MM.1S (cell line): ENCODE measurements around the gene SLC22A15.

Source experiments
- DNase-seq: peaks from one replicate; pipeline ENCODE4 v3.0.0-alpha.2; 2015
- H2AFZ ChIP-seq: fragments of 300-600 bp; sonication (generic); 2 replicates; pipeline ENCODE4 v1.6.0; 2016; ENCODE audit warnings: antibody characterized with exemption, low read length
- H3F3A ChIP-seq: fragments of 300-600 bp; sonication (generic); 2 replicates; pipeline ENCODE4 v1.6.1; 2016; ENCODE audit warnings: mild to moderate bottlenecking, antibody characterized with exemption, low read length, moderate library complexity, mixed read lengths; ENCODE audit not compliant: insufficient read depth
- H3K27ac ChIP-seq: fragments of 300-600 bp; sonication (generic); 2 replicates; pipeline ENCODE4 v1.5.1; 2016; ENCODE audit warnings: mild to moderate bottlenecking, low read length
- H3K27me3 ChIP-seq: fragments of 300-600 bp; sonication (generic); replicated peaks from 2 replicates; pipeline ENCODE4 v1.6.0; 2016; ENCODE audit warnings: low read length; ENCODE audit not compliant: insufficient read depth
- H3K36me3 ChIP-seq: fragments of 300-600 bp; sonication (generic); replicated peaks from 2 replicates; pipeline ENCODE4 v1.6.1; 2016; ENCODE audit warnings: mild to moderate bottlenecking, low read length, mixed read lengths; ENCODE audit not compliant: insufficient read depth
- H3K4me1 ChIP-seq: fragments of 300-600 bp; sonication (generic); 2 replicates; pipeline ENCODE4 v1.6.1; 2016; ENCODE audit warnings: low read length, mixed read lengths
- H3K4me2 ChIP-seq: fragments of 300-600 bp; sonication (generic); 2 replicates; pipeline ENCODE4 v1.6.0; 2016; ENCODE audit warnings: low read depth, low read length
- H3K4me3 ChIP-seq: fragments of 300-600 bp; sonication (generic); 2 replicates; pipeline ENCODE4 v1.5.1; 2016; ENCODE audit warnings: low read length, mixed read lengths
- H3K79me2 ChIP-seq: fragments of 300-600 bp; sonication (generic); 2 replicates; pipeline ENCODE4 v1.6.1; 2016; ENCODE audit warnings: mixed run types, low read length, mixed read lengths
- H3K9ac ChIP-seq: fragments of 300-600 bp; sonication (generic); 2 replicates; pipeline ENCODE4 v1.6.1; 2016; ENCODE audit warnings: low read length, mixed read lengths
- H3K9me2 ChIP-seq: fragments of 300-600 bp; sonication (generic); replicated peaks from 2 replicates; pipeline ENCODE4 v1.6.1; 2016; ENCODE audit warnings: mild to moderate bottlenecking, low read length, mixed read lengths; ENCODE audit not compliant: insufficient read depth
- H3K9me3 ChIP-seq: fragments of 300-600 bp; sonication (generic); replicated peaks from 2 replicates; pipeline ENCODE4 v1.6.1; 2016; ENCODE audit warnings: mild to moderate bottlenecking, low read length, mixed read lengths; ENCODE audit not compliant: insufficient read depth
- H4K20me1 ChIP-seq: fragments of 300-600 bp; sonication (generic); 2 replicates; pipeline ENCODE4 v1.6.1; 2016; ENCODE audit warnings: mild to moderate bottlenecking, low read length, moderate library complexity, mixed read lengths; ENCODE audit not compliant: insufficient read depth
- EZH2 ChIP-seq: fragments of 300-600 bp; sonication (generic); optimal IDR thresholded peaks from 2 replicates; pipeline ENCODE3; 2017; ENCODE audit warnings: low read depth, mild to moderate bottlenecking, antibody characterized with exemption, low read length, mixed read lengths
- EZH2phosphoT487 ChIP-seq: fragments of 300-600 bp; sonication (generic); IDR thresholded peaks from 2 replicates; pipeline ENCODE4 v1.6.1; 2018; ENCODE audit warnings: antibody characterized with exemption, low read length
- TF ChIP-seq, protein P1 (sequence below): fragments of 300-600 bp; sonication (generic); IDR thresholded peaks from 2 replicates; pipeline ENCODE4 v1.5.1; 2016; ENCODE audit warnings: antibody characterized with exemption, low read length, mixed read lengths

The SLC22A15 gene

DNA sequence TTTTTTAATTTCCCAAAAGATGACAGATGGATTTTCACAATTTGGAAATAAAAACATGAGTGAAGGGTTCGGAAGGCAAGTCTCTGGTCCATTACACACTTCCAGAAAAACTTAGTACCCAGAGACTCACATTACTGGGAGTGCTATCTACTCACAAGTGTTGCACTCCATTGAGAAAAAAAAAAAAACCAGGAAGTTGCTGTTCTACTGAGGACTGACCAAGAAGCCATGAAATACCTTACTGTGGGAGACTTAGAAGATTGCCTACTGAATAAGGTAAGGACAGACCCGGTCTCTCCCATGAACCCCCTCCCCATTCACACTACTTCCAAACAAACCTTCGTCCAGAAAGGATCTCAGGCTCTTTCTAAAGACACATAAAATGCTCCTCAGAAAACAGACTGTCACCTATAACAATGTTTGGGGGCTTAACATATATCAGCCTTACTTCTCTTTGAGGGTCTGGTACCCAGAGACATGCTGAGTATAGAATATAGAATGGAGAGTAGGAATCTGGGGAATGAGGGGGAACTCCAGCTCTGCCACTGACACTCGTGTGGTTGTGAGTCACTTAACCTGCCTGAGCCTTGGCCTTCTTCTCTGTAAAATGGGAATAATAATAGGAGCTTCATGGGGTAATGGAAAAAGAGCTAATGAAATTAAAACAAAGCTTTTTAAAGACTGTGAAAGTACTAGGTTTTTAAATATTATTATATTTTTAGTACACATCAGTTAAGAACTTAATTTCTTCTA is 136.3 kb downstream of the SLC22A15 start:
- Histone ChIP-seq H3K79me2 (no peaks in the 10 kb centered on the region), H3K9me2 (no peaks in the 10 kb centered on the region), H3K9ac (no peak overlapping the region), H3K36me3 (no peaks in the 10 kb centered on the region), H3K27me3 (no peaks in the 10 kb centered on the region), H4K20me1 (no peaks in the 10 kb centered on the region), H3K4me3 (no peak overlapping the region), H3K4me2 (no peak overlapping the region), H3K9me3 (no peaks in the 10 kb centered on the region), H3K4me1 (no peaks in the 10 kb centered on the region), H2AFZ (no peak overlapping the region), H3F3A (no peaks in the 10 kb centered on the region), H3K27ac (no peak overlapping the region)
- DNase-seq, result no peak
- no peak for TF ChIP-seq EZH2phosphoT487
- no peak for TF ChIP-seq EZH2
- TF ChIP-seq, protein P1, sequence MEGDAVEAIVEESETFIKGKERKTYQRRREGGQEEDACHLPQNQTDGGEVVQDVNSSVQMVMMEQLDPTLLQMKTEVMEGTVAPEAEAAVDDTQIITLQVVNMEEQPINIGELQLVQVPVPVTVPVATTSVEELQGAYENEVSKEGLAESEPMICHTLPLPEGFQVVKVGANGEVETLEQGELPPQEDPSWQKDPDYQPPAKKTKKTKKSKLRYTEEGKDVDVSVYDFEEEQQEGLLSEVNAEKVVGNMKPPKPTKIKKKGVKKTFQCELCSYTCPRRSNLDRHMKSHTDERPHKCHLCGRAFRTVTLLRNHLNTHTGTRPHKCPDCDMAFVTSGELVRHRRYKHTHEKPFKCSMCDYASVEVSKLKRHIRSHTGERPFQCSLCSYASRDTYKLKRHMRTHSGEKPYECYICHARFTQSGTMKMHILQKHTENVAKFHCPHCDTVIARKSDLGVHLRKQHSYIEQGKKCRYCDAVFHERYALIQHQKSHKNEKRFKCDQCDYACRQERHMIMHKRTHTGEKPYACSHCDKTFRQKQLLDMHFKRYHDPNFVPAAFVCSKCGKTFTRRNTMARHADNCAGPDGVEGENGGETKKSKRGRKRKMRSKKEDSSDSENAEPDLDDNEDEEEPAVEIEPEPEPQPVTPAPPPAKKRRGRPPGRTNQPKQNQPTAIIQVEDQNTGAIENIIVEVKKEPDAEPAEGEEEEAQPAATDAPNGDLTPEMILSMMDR, result no peak

DNA sequence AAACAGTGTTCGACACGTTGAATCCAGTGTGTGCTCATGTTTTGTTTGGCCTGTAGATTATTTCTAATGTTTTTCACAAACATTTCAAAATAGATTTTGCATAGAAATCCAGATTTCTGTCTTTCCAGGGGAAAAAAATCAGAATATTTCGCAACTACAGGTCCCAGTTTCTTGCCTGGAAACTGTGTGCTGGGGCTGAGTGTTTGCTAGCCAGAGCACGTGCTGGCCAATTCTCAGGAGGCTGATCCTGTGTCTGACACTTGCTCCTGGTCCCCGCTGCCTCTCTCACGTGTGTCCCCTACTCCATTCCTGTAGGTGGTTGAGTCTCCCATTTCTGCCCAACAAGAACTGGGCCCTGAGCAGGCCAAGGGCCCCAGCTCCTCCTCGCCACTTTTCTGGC is 137.3 kb downstream of the SLC22A15 start:
- Histone ChIP-seq H2AFZ (no peak overlapping the region), H3K4me1 (no peaks in the 10 kb centered on the region), H3K27ac (no peak overlapping the region), H3K4me2 (no peak overlapping the region), H3K79me2 (no peaks in the 10 kb centered on the region), H3K36me3 (no peaks in the 10 kb centered on the region), H3K27me3 (no peaks in the 10 kb centered on the region), H3K4me3 (no peak overlapping the region), H4K20me1 (no peaks in the 10 kb centered on the region), H3K9me3 (no peaks in the 10 kb centered on the region), H3K9me2 (no peaks in the 10 kb centered on the region), H3K9ac (no peak overlapping the region), H3F3A (no peaks in the 10 kb centered on the region)
- no peak for DNase-seq
- TF ChIP-seq EZH2 (no peak), EZH2phosphoT487 (no peak)
- TF ChIP-seq, protein P1, result no peak

DNA sequence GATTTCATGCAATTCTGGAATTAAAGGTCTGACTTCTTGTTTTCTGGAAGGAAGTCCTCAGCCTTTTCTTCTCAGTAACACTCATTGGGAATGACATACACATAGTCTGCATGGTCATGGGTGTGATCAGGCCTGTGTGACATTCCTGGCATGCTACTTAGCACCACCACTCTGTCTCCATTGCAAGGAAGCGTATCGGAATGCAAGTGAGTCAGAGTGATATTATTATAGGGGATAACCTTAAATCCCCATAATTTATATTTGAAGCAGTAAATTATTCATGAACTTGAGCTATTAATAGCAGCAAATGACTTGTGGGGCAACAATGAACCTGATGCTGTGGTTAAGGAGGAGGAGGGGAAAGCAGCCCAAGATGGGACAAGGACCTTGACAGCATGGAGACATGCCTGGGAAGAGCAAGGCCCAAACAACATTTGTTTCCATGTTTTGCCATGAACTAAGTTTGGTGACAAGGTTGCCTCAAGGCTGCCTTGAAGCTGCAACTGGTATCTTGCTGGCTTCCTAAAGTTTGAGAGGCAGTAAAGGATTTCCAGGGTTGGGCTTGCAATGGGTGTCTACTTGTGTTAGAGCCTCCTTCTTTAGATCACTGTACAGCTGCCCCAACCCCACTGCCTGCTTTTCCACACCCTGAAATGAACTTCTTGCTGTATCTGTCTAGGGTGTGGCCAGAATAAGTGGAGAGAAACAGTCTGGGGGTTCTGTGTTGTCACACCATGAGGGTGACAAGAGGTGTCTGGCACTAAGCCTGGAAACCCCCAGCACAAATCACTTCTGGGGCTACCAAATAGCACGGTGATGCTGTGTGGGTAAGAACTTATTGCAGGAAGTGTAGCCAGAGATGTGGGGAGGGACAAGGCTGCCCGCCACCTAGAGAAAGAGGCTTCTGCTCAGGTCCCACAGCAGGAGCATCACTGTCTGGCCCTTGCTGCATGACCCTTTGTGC is 139.4 kb downstream of the SLC22A15 start:
- TF ChIP-seq EZH2phosphoT487, result no peak
- TF ChIP-seq, protein P1, result no peak
- TF ChIP-seq EZH2, result no peak

More for the DNA sequence above, 139.4 kb downstream of the SLC22A15 start:
- H3K36me3 ChIP-seq, result no peaks in the 10 kb centered on the region
- no peak overlapping the region for H3K4me2 ChIP-seq
- H2AFZ ChIP-seq, result no peak overlapping the region
- no peaks in the 10 kb centered on the region for H3K27me3 ChIP-seq
- DNase-seq, result no peak
- H3K4me3 ChIP-seq, result no peak overlapping the region
- no peak overlapping the region for H3K27ac ChIP-seq
- no peaks in the 10 kb centered on the region for H3K9me2 ChIP-seq
- H3K79me2 ChIP-seq, result no peaks in the 10 kb centered on the region
- H3K9me3 ChIP-seq, result no peaks in the 10 kb centered on the region
- no peaks in the 10 kb centered on the region for H4K20me1 ChIP-seq
- no peaks in the 10 kb centered on the region for H3K4me1 ChIP-seq
- H3F3A ChIP-seq, result no peaks in the 10 kb centered on the region
- H3K9ac ChIP-seq, result no peak overlapping the region
